Measurements from ENCODE around the gene SLFN12L.

Gene SLFN12L

GRCh38 chr17:35548978-35549377 lies 11.5 kb upstream of the SLFN12L start:
- TF ChIP-seq, protein P1, sequence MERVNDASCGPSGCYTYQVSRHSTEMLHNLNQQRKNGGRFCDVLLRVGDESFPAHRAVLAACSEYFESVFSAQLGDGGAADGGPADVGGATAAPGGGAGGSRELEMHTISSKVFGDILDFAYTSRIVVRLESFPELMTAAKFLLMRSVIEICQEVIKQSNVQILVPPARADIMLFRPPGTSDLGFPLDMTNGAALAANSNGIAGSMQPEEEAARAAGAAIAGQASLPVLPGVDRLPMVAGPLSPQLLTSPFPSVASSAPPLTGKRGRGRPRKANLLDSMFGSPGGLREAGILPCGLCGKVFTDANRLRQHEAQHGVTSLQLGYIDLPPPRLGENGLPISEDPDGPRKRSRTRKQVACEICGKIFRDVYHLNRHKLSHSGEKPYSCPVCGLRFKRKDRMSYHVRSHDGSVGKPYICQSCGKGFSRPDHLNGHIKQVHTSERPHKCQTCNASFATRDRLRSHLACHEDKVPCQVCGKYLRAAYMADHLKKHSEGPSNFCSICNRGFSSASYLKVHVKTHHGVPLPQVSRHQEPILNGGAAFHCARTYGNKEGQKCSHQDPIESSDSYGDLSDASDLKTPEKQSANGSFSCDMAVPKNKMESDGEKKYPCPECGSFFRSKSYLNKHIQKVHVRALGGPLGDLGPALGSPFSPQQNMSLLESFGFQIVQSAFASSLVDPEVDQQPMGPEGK (CRISPR knock-in tag; IDR thresholded peaks at IDR 0.05; ENCODE audit: borderline replicate concordance) = no peak
- TF ChIP-seq RARB (CRISPR knock-in tag; IDR thresholded peaks at IDR 0.05) (no peak), GLIS3 (CRISPR knock-in tag; IDR thresholded peaks at IDR 0.05) (no peak), ISL1 (CRISPR knock-in tag; IDR thresholded peaks at IDR 0.05) (no peak)
- TF ChIP-seq, protein P2, sequence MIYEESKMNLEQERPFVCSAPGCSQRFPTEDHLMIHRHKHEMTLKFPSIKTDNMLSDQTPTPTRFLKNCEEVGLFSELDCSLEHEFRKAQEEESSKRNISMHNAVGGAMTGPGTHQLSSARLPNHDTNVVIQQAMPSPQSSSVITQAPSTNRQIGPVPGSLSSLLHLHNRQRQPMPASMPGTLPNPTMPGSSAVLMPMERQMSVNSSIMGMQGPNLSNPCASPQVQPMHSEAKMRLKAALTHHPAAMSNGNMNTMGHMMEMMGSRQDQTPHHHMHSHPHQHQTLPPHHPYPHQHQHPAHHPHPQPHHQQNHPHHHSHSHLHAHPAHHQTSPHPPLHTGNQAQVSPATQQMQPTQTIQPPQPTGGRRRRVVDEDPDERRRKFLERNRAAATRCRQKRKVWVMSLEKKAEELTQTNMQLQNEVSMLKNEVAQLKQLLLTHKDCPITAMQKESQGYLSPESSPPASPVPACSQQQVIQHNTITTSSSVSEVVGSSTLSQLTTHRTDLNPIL (CRISPR knock-in tag; IDR thresholded peaks at IDR 0.05; ENCODE audit: low read depth) = no peak
- ATAC-seq = no peak

GRCh38 chr17:35548208-35548810 lies 10.8 kb upstream of the SLFN12L start:
- no peak for ATAC-seq
- TF ChIP-seq ZFP30 (CRISPR knock-in tag; IDR thresholded peaks at IDR 0.05) = no peak
- no peak for TF ChIP-seq ZNF565 (CRISPR knock-in tag; conservative IDR thresholded peaks at IDR 0.05; ENCODE audit: low read depth)
- no peak for TF ChIP-seq ESRRG (CRISPR knock-in tag; IDR thresholded peaks at IDR 0.05)
- TF ChIP-seq, protein P3, sequence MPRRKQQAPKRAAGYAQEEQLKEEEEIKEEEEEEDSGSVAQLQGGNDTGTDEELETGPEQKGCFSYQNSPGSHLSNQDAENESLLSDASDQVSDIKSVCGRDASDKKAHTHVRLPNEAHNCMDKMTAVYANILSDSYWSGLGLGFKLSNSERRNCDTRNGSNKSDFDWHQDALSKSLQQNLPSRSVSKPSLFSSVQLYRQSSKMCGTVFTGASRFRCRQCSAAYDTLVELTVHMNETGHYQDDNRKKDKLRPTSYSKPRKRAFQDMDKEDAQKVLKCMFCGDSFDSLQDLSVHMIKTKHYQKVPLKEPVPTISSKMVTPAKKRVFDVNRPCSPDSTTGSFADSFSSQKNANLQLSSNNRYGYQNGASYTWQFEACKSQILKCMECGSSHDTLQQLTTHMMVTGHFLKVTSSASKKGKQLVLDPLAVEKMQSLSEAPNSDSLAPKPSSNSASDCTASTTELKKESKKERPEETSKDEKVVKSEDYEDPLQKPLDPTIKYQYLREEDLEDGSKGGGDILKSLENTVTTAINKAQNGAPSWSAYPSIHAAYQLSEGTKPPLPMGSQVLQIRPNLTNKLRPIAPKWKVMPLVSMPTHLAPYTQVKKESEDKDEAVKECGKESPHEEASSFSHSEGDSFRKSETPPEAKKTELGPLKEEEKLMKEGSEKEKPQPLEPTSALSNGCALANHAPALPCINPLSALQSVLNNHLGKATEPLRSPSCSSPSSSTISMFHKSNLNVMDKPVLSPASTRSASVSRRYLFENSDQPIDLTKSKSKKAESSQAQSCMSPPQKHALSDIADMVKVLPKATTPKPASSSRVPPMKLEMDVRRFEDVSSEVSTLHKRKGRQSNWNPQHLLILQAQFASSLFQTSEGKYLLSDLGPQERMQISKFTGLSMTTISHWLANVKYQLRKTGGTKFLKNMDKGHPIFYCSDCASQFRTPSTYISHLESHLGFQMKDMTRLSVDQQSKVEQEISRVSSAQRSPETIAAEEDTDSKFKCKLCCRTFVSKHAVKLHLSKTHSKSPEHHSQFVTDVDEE (CRISPR knock-in tag; IDR thresholded peaks at IDR 0.05) = no peak
- TF ChIP-seq, protein P4, sequence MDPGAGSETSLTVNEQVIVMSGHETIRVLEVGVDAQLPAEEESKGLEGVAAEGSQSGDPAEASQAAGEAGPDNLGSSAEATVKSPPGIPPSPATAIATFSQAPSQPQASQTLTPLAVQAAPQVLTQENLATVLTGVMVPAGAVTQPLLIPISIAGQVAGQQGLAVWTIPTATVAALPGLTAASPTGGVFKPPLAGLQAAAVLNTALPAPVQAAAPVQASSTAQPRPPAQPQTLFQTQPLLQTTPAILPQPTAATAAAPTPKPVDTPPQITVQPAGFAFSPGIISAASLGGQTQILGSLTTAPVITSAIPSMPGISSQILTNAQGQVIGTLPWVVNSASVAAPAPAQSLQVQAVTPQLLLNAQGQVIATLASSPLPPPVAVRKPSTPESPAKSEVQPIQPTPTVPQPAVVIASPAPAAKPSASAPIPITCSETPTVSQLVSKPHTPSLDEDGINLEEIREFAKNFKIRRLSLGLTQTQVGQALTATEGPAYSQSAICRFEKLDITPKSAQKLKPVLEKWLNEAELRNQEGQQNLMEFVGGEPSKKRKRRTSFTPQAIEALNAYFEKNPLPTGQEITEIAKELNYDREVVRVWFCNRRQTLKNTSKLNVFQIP (CRISPR knock-in tag; IDR thresholded peaks at IDR 0.05; ENCODE audit: borderline replicate concordance, low read depth) = no peak
- no peak for TF ChIP-seq PPARA (CRISPR knock-in tag; IDR thresholded peaks at IDR 0.05; ENCODE audit: borderline replicate concordance)
- TF ChIP-seq SNAI2 (CRISPR knock-in tag; IDR thresholded peaks at IDR 0.05) = no peak
- TF ChIP-seq ARNTL (CRISPR knock-in tag; IDR thresholded peaks at IDR 0.05; ENCODE audit: borderline replicate concordance, low read depth) = no peak
- TF ChIP-seq, protein P1 (CRISPR knock-in tag; IDR thresholded peaks at IDR 0.05; ENCODE audit: borderline replicate concordance) = no peak
- no peak for TF ChIP-seq TOX (CRISPR knock-in tag; IDR thresholded peaks at IDR 0.05; ENCODE audit: borderline replicate concordance)
- no peak for TF ChIP-seq RARB (CRISPR knock-in tag; IDR thresholded peaks at IDR 0.05)
- no peak for TF ChIP-seq GLIS3 (CRISPR knock-in tag; IDR thresholded peaks at IDR 0.05)
- TF ChIP-seq, protein P2 (CRISPR knock-in tag; IDR thresholded peaks at IDR 0.05; ENCODE audit: low read depth) = no peak
- no peak for TF ChIP-seq TCF4 (CRISPR knock-in tag; IDR thresholded peaks at IDR 0.05; ENCODE audit: borderline replicate concordance)
- no peak for TF ChIP-seq ZC3H10 (CRISPR knock-in tag; IDR thresholded peaks at IDR 0.05)
- TF ChIP-seq ISL1 (CRISPR knock-in tag; IDR thresholded peaks at IDR 0.05) = no peak

- ATAC-seq = no peak
- no peak for TF ChIP-seq SNAI2 (CRISPR knock-in tag; IDR thresholded peaks at IDR 0.05)
- no peak for TF ChIP-seq ZC3H10 (CRISPR knock-in tag; IDR thresholded peaks at IDR 0.05)
- no peak for TF ChIP-seq OSR1 (CRISPR knock-in tag; IDR thresholded peaks at IDR 0.05)
Measured at GRCh38 chr17:35546487-35546886, 9.0 kb upstream of the SLFN12L start.
